Tibial artery (tissue), 4 donors: ENCODE measurements around the gene GEMIN5.
"Not testable (repeated sequence)": the region's sequence is repeated elsewhere in the genome, so short reads cannot be mapped to it uniquely, and the experiment has no call there.

Source experiments
- DNase-seq, 2 donors: peaks; one replicate each; pipeline ENCODE4 v3.0.0-alpha.2; 2019
- H3K27ac ChIP-seq, 2 donors: fragments of 200-600 bp; sonication (generic) in 1 of 2; 1 replicate in 1 of 2; 2 replicates in 1 of 2; pipeline ENCODE4 v1.5.1; 2018 to 2019; ENCODE audit warnings: mild to moderate bottlenecking in 1 of 2
- H3K27me3 ChIP-seq, 2 donors: fragments of 200-600 bp; sonication (generic) in 1 of 2; one replicate each; pipeline versions ENCODE4 v1.5.1 to v1.6.0; 2016 to 2019
- H3K36me3 ChIP-seq, 3 donors: fragments of 200-600 bp; sonication (generic) in 2 of 3; one replicate each; pipeline ENCODE4 v1.5.1; 2016 to 2019; ENCODE audit warnings: mild to moderate bottlenecking in 2 of 3
- H3K4me1 ChIP-seq, 4 donors: fragments of 200-600 bp; sonication (generic) in 2 of 4; 1 replicate in 3 of 4; 2 replicates in 1 of 4; pipeline ENCODE4 v1.5.1; 2016 to 2019
- H3K4me3 ChIP-seq, 2 donors: fragments of 200-600 bp; sonication (generic) in 1 of 2; 1 replicate in 1 of 2; 2 replicates in 1 of 2; pipeline ENCODE4 v1.5.1; 2018 to 2019; ENCODE audit warnings: mild to moderate bottlenecking in 2 of 2
- H3K9me3 ChIP-seq, 3 donors: fragments of 200-600 bp; sonication (generic) in 1 of 3; one replicate each; pipeline ENCODE4 v1.5.1; 2016 to 2019
- CTCF ChIP-seq, 2 experiments: fragments of 200-600 bp in 1 of 2; fragments of 450-650 bp in 1 of 2; IDR thresholded peaks; one replicate each; pipeline ENCODE4 v1.5.1; 2017 to 2019; ENCODE audit warnings: antibody characterized with exemption in 2 of 2, mild to moderate bottlenecking in 1 of 2, moderate library complexity in 1 of 2
- intact Hi-C: fragments of 100-400 bp; cut with DNase I; formaldehyde crosslinking; loops from one replicate; pipeline ENCODE4 v1.15.0; 2023; ENCODE audit warnings: low total_unique reads

Gene GEMIN5, protein sequence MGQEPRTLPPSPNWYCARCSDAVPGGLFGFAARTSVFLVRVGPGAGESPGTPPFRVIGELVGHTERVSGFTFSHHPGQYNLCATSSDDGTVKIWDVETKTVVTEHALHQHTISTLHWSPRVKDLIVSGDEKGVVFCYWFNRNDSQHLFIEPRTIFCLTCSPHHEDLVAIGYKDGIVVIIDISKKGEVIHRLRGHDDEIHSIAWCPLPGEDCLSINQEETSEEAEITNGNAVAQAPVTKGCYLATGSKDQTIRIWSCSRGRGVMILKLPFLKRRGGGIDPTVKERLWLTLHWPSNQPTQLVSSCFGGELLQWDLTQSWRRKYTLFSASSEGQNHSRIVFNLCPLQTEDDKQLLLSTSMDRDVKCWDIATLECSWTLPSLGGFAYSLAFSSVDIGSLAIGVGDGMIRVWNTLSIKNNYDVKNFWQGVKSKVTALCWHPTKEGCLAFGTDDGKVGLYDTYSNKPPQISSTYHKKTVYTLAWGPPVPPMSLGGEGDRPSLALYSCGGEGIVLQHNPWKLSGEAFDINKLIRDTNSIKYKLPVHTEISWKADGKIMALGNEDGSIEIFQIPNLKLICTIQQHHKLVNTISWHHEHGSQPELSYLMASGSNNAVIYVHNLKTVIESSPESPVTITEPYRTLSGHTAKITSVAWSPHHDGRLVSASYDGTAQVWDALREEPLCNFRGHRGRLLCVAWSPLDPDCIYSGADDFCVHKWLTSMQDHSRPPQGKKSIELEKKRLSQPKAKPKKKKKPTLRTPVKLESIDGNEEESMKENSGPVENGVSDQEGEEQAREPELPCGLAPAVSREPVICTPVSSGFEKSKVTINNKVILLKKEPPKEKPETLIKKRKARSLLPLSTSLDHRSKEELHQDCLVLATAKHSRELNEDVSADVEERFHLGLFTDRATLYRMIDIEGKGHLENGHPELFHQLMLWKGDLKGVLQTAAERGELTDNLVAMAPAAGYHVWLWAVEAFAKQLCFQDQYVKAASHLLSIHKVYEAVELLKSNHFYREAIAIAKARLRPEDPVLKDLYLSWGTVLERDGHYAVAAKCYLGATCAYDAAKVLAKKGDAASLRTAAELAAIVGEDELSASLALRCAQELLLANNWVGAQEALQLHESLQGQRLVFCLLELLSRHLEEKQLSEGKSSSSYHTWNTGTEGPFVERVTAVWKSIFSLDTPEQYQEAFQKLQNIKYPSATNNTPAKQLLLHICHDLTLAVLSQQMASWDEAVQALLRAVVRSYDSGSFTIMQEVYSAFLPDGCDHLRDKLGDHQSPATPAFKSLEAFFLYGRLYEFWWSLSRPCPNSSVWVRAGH (N-terminal part only)

GRCh38 chr5:154937718-154938466 is at the start of gene GEMIN5:
Gene GEMIN5 (minus strand): TSS chr5:154938211. CDS start chr5:154938133, 78 bp downstream.
- intact Hi-C loops, result loop anchor here (5.0 kb wide), 1 partner anchor 81 kb away; the partner anchor contains the start of gene CNOT8
- Histone ChIP-seq H3K4me3 (peak within 1 kb of the TSS; percentile 93 to 97), H3K9me3 (no peaks in the 10 kb centered on the region), H3K27ac (peak within 1 kb of the TSS; percentile 84 to 85), H3K27me3 (no peaks in the 10 kb centered on the region), H3K4me1 (peaks cover 0 to 37% (median 28%) of the 10 kb centered on the region in 4 donors), H3K36me3 (peaks cover 0 to 12% (median 0%) of the 10 kb centered on the region in 3 donors)
- TF ChIP-seq CTCF (IDR thresholded peaks at IDR 0.05), result no peak
- DNase-seq, result peak; percentile 73 to 87

DNA sequence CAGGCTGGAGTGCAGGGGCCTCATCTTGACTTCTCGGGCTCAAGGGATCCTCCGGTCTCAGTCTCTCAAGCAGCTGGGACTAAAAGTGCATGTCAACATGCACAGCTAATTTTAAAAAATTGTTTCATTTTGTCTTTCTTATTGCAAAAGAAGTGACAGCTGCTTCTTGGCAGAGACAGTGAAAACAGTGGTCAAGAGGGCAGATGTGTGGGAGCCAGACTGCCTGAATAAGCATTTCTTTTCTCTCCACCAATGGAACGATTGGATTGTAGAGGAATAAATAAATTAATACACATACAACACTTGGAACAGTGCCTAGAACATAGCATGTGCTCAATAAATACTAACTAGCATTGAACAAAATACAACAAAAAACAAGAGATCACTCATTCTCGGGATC is 48.1 kb upstream of the GEMIN5 start:
- no peaks in the 10 kb centered on the region for H3K36me3 ChIP-seq
- no peak overlapping the region for H3K4me3 ChIP-seq
- no peak for TF ChIP-seq CTCF (IDR thresholded peaks at IDR 0.05)
- H3K27ac ChIP-seq, result no peak overlapping the region
- H3K4me1 ChIP-seq, result no peaks in the 10 kb centered on the region
- no peak for DNase-seq
- intact Hi-C loops, result no loop called here
- no peaks in the 10 kb centered on the region for H3K27me3 ChIP-seq
- no peaks in the 10 kb centered on the region for H3K9me3 ChIP-seq

- no peak for TF ChIP-seq CTCF (IDR thresholded peaks at IDR 0.05)
- intact Hi-C loops, result no loop called here
- no peaks in the 10 kb centered on the region for H3K9me3 ChIP-seq
Measured at GRCh38 chr5:154984946-154985516, 47.0 kb upstream of the GEMIN5 start.

GRCh38 chr5:154978294-154978693 is 40.3 kb upstream of the GEMIN5 start:
- H3K4me1 ChIP-seq, DNase-seq, H3K27ac ChIP-seq, H3K36me3 ChIP-seq, H3K9me3 ChIP-seq, H3K4me3 ChIP-seq, H3K27me3 ChIP-seq, intact Hi-C loops: not testable (repeated sequence)

More at GRCh38 chr5:154984946-154985516, 47.0 kb upstream of the GEMIN5 start:
- Histone ChIP-seq H3K27me3 (no peaks in the 10 kb centered on the region), H3K4me1 (no peaks in the 10 kb centered on the region), H3K36me3 (no peaks in the 10 kb centered on the region), H3K27ac (no peak overlapping the region), H3K4me3 (no peak overlapping the region)
- no peak for DNase-seq

- Histone ChIP-seq H3K27ac (no peak overlapping the region), H3K4me3 (no peak overlapping the region), H3K36me3 (no peaks in the 10 kb centered on the region), H3K4me1 (no peaks in the 10 kb centered on the region), H3K9me3 (no peaks in the 10 kb centered on the region), H3K27me3 (no peaks in the 10 kb centered on the region)
- no peak for TF ChIP-seq CTCF (IDR thresholded peaks at IDR 0.05)
- intact Hi-C loops, result no loop called here
- DNase-seq, result no peak
Measured at GRCh38 chr5:154977409-154977808, 39.4 kb upstream of the GEMIN5 start.

- H3K4me3 ChIP-seq, H3K36me3 ChIP-seq, H3K9me3 ChIP-seq, H3K27ac ChIP-seq, H3K4me1 ChIP-seq, DNase-seq, intact Hi-C loops, H3K27me3 ChIP-seq: not testable (repeated sequence)
Measured at GRCh38 chr5:154976082-154976481, 38.1 kb upstream of the GEMIN5 start.
